Measurements from ENCODE around the gene PRR13.
A peak's percentile ranks its signal among the peaks of the same experiment; 100 is the strongest.

PRR13 gene

GRCh38 chr12:53492830-53493609 lies 51.5 kb downstream of the PRR13 start:
- DNase-seq (ENCODE audit: low read depth in 2 of 2) = peak; percentile 61 to 83

GRCh38 chr12:53493610-53494391 lies 52.3 kb downstream of the PRR13 start:
- DNase-seq (ENCODE audit: low read depth in 2 of 2) = no peak

All from stimulated activated CD4-positive, alpha-beta T cell treated with anti-CD3 and anti-CD28 coated beads, Interleukin-12 subunit alpha, Interleukin-12 subunit beta, amount 100 ng/mL, for 24 hours (primary cell).